ENCODE data around the gene NAT8. TPM values are rescaled to one million over a fixed set of nuclear protein-coding genes. Genes with fewer than 3 reads are reported as not detected.
A peak's percentile ranks its signal among the peaks of the same experiment; 100 is the strongest.
"Not testable (repeated sequence)": the region's sequence is repeated elsewhere in the genome, so short reads cannot be mapped to it uniquely, and the experiment has no call there.

NAT8 gene
- total RNA-seq (2014; rRNA removed; shearing (Covaris generic)): not detected in 2 replicates

- no peak for DNase-seq (ENCODE audit: low read depth)
Measured at GRCh38 chr2:73642338-73643018, at the start of gene NAT8. TSS of gene NAT8 (minus strand) at chr2:73642422. CDS start at chr2:73641628, 794 bp downstream.

- DNase-seq (ENCODE audit: low read depth): not testable (repeated sequence)
Measured at GRCh38 chr2:73690372-73691088, 48.3 kb upstream of the NAT8 start.

- DNase-seq (ENCODE audit: low read depth): not testable (repeated sequence)
Measured at GRCh38 chr2:73688494-73688893, 46.3 kb upstream of the NAT8 start.

GRCh38 chr2:73685764-73686438 lies 43.7 kb upstream of the NAT8 start:
- no peak for DNase-seq (ENCODE audit: low read depth)

GRCh38 chr2:73684905-73685304 lies 42.7 kb upstream of the NAT8 start:
- DNase-seq (ENCODE audit: low read depth): not testable (repeated sequence)

GRCh38 chr2:73684325-73684724 lies 42.1 kb upstream of the NAT8 start:
- peak; percentile 12 for DNase-seq (ENCODE audit: low read depth)

- DNase-seq (ENCODE audit: low read depth): not testable (repeated sequence)
Measured at GRCh38 chr2:73679951-73680571, 37.8 kb upstream of the NAT8 start.

- not testable (repeated sequence) for DNase-seq (ENCODE audit: low read depth)
Measured at GRCh38 chr2:73679237-73679636, 37.0 kb upstream of the NAT8 start.

- not testable (repeated sequence) for DNase-seq (ENCODE audit: low read depth)
Measured at GRCh38 chr2:73678008-73678407, 35.8 kb upstream of the NAT8 start.

- DNase-seq (ENCODE audit: low read depth): not testable (repeated sequence)
Measured at GRCh38 chr2:73676211-73676610, 34.0 kb upstream of the NAT8 start.

- DNase-seq (ENCODE audit: low read depth): not testable (repeated sequence)
Measured at GRCh38 chr2:73674696-73675157, 32.5 kb upstream of the NAT8 start.

GRCh38 chr2:73669976-73670375 lies 27.8 kb upstream of the NAT8 start:
- DNase-seq (ENCODE audit: low read depth): not testable (repeated sequence)

GRCh38 chr2:73667239-73667638 lies 25.0 kb upstream of the NAT8 start:
- not testable (repeated sequence) for DNase-seq (ENCODE audit: low read depth)

- no peak for DNase-seq (ENCODE audit: low read depth)
Measured at GRCh38 chr2:73654175-73654574, 12.0 kb upstream of the NAT8 start.

- DNase-seq (ENCODE audit: low read depth): no peak
Measured at GRCh38 chr2:73652348-73652747, 10.1 kb upstream of the NAT8 start.

GRCh38 chr2:73651591-73652230 lies 9.5 kb upstream of the NAT8 start:
- no peak for DNase-seq (ENCODE audit: low read depth)

GRCh38 chr2:73647690-73648089 lies 5.5 kb upstream of the NAT8 start:
- not testable (repeated sequence) for DNase-seq (ENCODE audit: low read depth)

- DNase-seq (ENCODE audit: low read depth): no peak
Measured at GRCh38 chr2:73641767-73642062, 507 bp downstream of the NAT8 start.

- DNase-seq (ENCODE audit: low read depth): no peak
Measured at GRCh38 chr2:73640946-73641766, 1.1 kb downstream of the NAT8 start.

- no peak for DNase-seq (ENCODE audit: low read depth)
Measured at GRCh38 chr2:73640511-73640911, 1.7 kb downstream of the NAT8 start.

GRCh38 chr2:73638429-73638828 lies 3.8 kb downstream of the NAT8 start:
- no peak for DNase-seq (ENCODE audit: low read depth)

Data from Daoy (cell line).